Vagina (tissue), 2 donors: ENCODE data around the gene FXYD3. TPM values are rescaled to one million over a fixed set of nuclear protein-coding genes. Genes with fewer than 3 reads are reported as not detected.

Experiments used
- DNase-seq, 2 donors: peaks; one replicate each; pipeline ENCODE4 v3.0.0-alpha.2; 2017; ENCODE audit errors: extremely low spot score in 2 of 2
- H3K27ac ChIP-seq: fragments of 200-600 bp; sonication (generic); one replicate; pipeline ENCODE4 v1.5.1; 2019
- H3K27me3 ChIP-seq: fragments of 200-600 bp; sonication (generic); one replicate; pipeline ENCODE4 v1.5.1; 2019
- H3K36me3 ChIP-seq, 2 donors: fragments of 200-600 bp; sonication (generic); one replicate each; pipeline ENCODE4 v1.5.1; 2017 to 2019
- H3K4me1 ChIP-seq: fragments of 200-600 bp; sonication (generic); one replicate; pipeline ENCODE4 v1.5.1; 2019
- H3K4me3 ChIP-seq, 2 donors: fragments of 200-600 bp; sonication (generic); 1 replicate in 1 of 2; 2 replicates in 1 of 2; pipeline ENCODE4 v1.5.1; 2016 to 2019
- H3K9me3 ChIP-seq: fragments of 200-600 bp; sonication (generic); one replicate; pipeline ENCODE4 v1.5.1; 2019
- POLR2A ChIP-seq, 2 donors: fragments of 450-650 bp; IDR thresholded peaks; one replicate each; pipeline ENCODE4 v1.6.1; 2017; ENCODE audit warnings: antibody characterized with exemption in 2 of 2, mild to moderate bottlenecking in 2 of 2, moderate library complexity in 2 of 2
- POLR2AphosphoS5 ChIP-seq, 2 donors: sonication (generic); formaldehyde crosslinking; IDR thresholded peaks; one replicate each; pipeline ENCODE4 v1.9.0; 2017; ENCODE audit warnings: antibody characterized with exemption in 2 of 2, mild to moderate bottlenecking in 2 of 2, low read depth in 1 of 2; ENCODE audit not compliant: insufficient read depth in 1 of 2
- intact Hi-C: fragments of 100-400 bp; cut with DNase I; formaldehyde crosslinking; loops from one replicate; pipeline ENCODE4 v1.15.1; 2023
- total RNA-seq: library from RNA; depleted of rRNA; stranded (reverse); fragments of >200 nt; gene quantifications from one replicate; pipeline ENCODE4 v1.2.3, GENCODE V29; 2016
- TF ChIP-seq, protein P1 (sequence below), 3 experiments: fragments of 450-650 bp in 2 of 3; fragments of 200-600 bp in 1 of 3; sonication (generic) in 1 of 3; IDR thresholded peaks; one replicate each; pipeline ENCODE4 v1.5.1; 2017 to 2019; ENCODE audit warnings: antibody characterized with exemption in 3 of 3, mild to moderate bottlenecking in 2 of 3, moderate library complexity in 2 of 3

Gene FXYD3
- total RNA-seq, 1 donor from 2014 or later, result 788 TPM

GRCh38 chr19:35079826-35080225, 35.8 kb upstream of the FXYD3 start:
- Histone ChIP-seq H3K9me3 (no peaks in the 10 kb centered on the region), H3K27me3 (no peaks in the 10 kb centered on the region), H3K4me1 (no peaks in the 10 kb centered on the region), H3K4me3 (no peak overlapping the region), H3K27ac (no peak overlapping the region), H3K36me3 (no peaks in the 10 kb centered on the region)
- DNase-seq, result no peak
- intact Hi-C loops, result loop anchor here (5.0 kb wide), 1 partner anchor 62 kb away; the partner anchor contains the start of gene FXYD7
- no peak for TF ChIP-seq POLR2AphosphoS5 (IDR thresholded peaks at IDR 0.05; ENCODE audit: insufficient read depth in 1 of 2, low read depth in 1 of 2)
- TF ChIP-seq, protein P1, sequence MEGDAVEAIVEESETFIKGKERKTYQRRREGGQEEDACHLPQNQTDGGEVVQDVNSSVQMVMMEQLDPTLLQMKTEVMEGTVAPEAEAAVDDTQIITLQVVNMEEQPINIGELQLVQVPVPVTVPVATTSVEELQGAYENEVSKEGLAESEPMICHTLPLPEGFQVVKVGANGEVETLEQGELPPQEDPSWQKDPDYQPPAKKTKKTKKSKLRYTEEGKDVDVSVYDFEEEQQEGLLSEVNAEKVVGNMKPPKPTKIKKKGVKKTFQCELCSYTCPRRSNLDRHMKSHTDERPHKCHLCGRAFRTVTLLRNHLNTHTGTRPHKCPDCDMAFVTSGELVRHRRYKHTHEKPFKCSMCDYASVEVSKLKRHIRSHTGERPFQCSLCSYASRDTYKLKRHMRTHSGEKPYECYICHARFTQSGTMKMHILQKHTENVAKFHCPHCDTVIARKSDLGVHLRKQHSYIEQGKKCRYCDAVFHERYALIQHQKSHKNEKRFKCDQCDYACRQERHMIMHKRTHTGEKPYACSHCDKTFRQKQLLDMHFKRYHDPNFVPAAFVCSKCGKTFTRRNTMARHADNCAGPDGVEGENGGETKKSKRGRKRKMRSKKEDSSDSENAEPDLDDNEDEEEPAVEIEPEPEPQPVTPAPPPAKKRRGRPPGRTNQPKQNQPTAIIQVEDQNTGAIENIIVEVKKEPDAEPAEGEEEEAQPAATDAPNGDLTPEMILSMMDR (IDR thresholded peaks at IDR 0.05), result no peak
- TF ChIP-seq POLR2A (IDR thresholded peaks at IDR 0.05), result no peak

- intact Hi-C loops, result no loop called here
- TF ChIP-seq POLR2A (IDR thresholded peaks at IDR 0.05) (no peak), POLR2AphosphoS5 (IDR thresholded peaks at IDR 0.05; ENCODE audit: insufficient read depth in 1 of 2, low read depth in 1 of 2) (no peak)
- TF ChIP-seq, protein P1 (IDR thresholded peaks at IDR 0.05), result no peak
- no peak overlapping the region for H3K27ac ChIP-seq
- H3K9me3 ChIP-seq, result no peaks in the 10 kb centered on the region
- H3K36me3 ChIP-seq, result no peaks in the 10 kb centered on the region
- DNase-seq, result no peak
- no peaks in the 10 kb centered on the region for H3K4me1 ChIP-seq
- no peaks in the 10 kb centered on the region for H3K27me3 ChIP-seq
- no peak overlapping the region for H3K4me3 ChIP-seq
Measured at GRCh38 chr19:35080613-35081170, 34.9 kb upstream of the FXYD3 start.

- no peaks in the 10 kb centered on the region for H3K36me3 ChIP-seq
- DNase-seq, result no peak
- intact Hi-C loops, result no loop called here
- H3K9me3 ChIP-seq, result no peaks in the 10 kb centered on the region
- no peaks in the 10 kb centered on the region for H3K4me1 ChIP-seq
- TF ChIP-seq POLR2AphosphoS5 (IDR thresholded peaks at IDR 0.05; ENCODE audit: insufficient read depth in 1 of 2, low read depth in 1 of 2) (no peak), POLR2A (IDR thresholded peaks at IDR 0.05) (no peak)
- TF ChIP-seq, protein P1 (IDR thresholded peaks at IDR 0.05), result no peak
- no peak overlapping the region for H3K4me3 ChIP-seq
- H3K27me3 ChIP-seq, result no peaks in the 10 kb centered on the region
- no peak overlapping the region for H3K27ac ChIP-seq
Measured at GRCh38 chr19:35081201-35081600, 34.4 kb upstream of the FXYD3 start.

DNA sequence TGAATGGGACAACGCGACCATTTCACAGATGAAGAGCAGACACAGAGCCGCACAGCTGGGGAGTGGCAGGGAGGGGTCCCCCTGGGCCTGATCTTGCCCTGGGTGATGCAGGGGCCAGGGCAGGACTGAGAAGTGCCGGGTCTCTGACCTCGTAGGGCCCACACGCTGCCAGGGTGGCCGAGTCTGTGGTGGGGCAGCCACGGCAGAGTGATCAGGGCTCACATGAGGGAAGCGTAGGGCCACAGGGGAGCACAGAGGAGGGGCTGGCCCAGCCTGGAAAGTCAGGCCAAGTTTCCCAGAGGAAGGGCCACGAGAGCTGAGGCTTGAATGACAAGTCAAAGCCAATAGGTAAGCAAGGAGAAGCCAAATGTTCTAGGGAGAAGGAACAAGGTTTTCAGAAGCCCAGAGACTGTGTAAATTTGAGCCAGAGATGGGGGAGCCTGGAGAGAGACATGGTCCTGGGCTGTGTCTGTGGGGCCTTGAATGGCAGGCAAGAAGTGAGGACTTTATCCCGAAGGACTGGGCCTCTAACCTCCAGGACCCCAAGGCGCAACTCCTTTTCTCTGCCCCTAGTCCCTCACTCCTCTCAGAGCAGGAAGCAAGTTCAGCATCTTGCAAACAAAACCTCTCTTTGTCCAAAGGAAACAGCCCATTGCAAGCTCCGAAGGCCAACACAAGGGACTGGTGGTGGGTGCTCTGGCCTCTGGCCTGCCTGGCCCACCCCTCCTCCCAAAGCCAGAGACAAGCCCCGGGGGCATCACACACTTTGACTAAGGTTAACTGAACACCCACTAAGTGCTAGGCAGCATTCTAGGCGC, 31.7 kb upstream of the FXYD3 start:
- no peak for TF ChIP-seq POLR2AphosphoS5 (IDR thresholded peaks at IDR 0.05; ENCODE audit: insufficient read depth in 1 of 2, low read depth in 1 of 2)
- TF ChIP-seq, protein P1 (IDR thresholded peaks at IDR 0.05), result no peak
- TF ChIP-seq POLR2A (IDR thresholded peaks at IDR 0.05), result no peak
- intact Hi-C loops, result no loop called here
- H3K4me1 ChIP-seq, result no peaks in the 10 kb centered on the region
- H3K9me3 ChIP-seq, result no peaks in the 10 kb centered on the region
- H3K36me3 ChIP-seq, result no peaks in the 10 kb centered on the region
- no peak for DNase-seq
- no peaks in the 10 kb centered on the region for H3K27me3 ChIP-seq
- H3K4me3 ChIP-seq, result no peak overlapping the region
- no peak overlapping the region for H3K27ac ChIP-seq

DNA sequence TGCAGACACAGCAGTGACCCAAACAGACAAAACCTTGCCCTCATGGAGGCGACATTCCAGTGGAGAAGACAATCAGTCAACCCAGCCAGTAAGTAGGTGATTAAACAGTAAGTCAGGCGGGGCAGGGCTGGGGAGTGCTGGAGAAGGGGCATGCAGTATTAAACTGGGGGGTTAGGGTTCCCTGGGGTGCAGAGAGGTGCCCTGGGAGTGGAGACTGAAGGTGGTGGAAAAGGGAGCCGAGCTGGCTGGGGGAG, 31.2 kb upstream of the FXYD3 start:
- H3K36me3 ChIP-seq, result no peaks in the 10 kb centered on the region
- H3K4me3 ChIP-seq, result no peak overlapping the region
- TF ChIP-seq, protein P1 (IDR thresholded peaks at IDR 0.05), result no peak
- TF ChIP-seq POLR2AphosphoS5 (IDR thresholded peaks at IDR 0.05; ENCODE audit: insufficient read depth in 1 of 2, low read depth in 1 of 2), result no peak
- no peak for TF ChIP-seq POLR2A (IDR thresholded peaks at IDR 0.05)
- no peak overlapping the region for H3K27ac ChIP-seq
- no peaks in the 10 kb centered on the region for H3K4me1 ChIP-seq
- DNase-seq, result no peak
- intact Hi-C loops, result no loop called here
- H3K9me3 ChIP-seq, result no peaks in the 10 kb centered on the region
- no peaks in the 10 kb centered on the region for H3K27me3 ChIP-seq
